Bone marrow (tissue), 2 donors: ENCODE measurements around the gene LRRIQ1.

Experiments used
- DNase-seq, 2 donors: peaks; one replicate each; lab custom pipeline; 2025; lab: John Stamatoyannopoulos, UW

The LRRIQ1 gene

DNA sequence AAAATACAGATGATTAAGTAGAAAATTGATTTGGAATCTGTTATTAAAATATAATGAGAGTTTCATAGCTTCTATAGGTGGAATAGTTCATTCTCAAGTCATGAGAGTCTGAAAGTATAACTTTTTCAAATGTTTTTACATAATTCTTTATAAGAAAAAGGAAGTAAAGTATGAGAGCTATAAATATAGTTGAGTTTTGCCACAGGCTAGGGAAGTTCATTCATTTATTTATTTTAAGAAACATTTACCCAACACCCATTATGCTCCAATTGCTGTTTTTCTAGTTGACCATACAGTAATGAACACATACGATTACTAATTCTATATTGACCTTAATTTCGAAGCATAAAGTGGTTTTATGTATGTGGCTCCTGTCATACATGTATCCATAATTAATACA is 24.8 kb downstream of the LRRIQ1 start:
- DNase-seq, result no peak

DNA sequence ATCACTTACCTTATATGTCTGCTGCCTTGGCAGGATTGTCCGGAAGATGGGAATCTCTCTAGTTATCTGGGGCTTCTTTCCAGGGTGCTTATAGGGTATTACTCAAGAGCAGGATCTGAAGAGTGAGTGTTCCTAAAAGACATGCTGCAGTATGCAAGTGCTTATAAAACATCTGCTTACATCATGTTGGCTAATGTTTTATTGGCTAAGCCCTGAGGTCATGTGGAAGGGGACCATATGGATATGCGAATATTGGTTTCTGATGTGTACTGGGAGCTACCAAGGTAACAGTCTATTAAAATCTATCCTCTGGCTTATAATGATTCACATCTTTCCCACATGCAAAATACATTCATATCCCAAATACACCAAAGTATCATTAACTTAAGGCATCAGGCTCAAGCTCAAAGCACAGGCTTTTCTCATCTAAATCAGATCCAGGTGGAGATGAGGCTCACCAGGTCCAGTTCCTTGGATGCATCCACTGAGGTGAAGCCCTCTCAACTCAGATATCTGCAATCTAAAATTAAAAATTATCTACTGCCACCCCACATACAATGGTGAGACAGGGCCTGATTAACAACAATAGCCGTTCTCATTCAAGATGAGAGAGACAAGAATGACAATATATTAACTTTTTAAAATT is 29.8 kb downstream of the LRRIQ1 start:
- no peak for DNase-seq

DNA sequence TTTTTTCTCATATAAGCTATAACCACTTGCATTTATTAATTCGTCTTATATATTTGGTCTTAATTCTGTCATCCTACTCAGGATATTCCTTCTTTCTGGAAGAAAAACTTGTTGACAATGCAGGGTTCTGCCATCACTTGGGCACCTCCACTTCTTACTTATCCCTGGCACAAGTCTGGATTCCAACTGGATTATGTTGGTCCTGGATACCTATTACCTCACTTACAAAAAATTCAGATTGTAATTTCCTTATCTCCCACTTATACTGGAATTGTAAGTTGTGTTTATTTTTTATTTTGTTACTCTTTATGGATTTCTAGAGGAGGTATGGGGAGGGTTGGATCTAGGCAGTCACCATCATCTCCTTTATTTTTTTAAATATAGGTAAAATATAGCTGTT is 36.7 kb downstream of the LRRIQ1 start:
- no peak for DNase-seq

- peak in 1 of 2 donors; percentile 13 for DNase-seq
These were observed 40.7 kb downstream of the LRRIQ1 start for GRCh38 chr12:85076688-85077430.

- DNase-seq, result no peak
These were observed 48.9 kb downstream of the LRRIQ1 start for GRCh38 chr12:85085066-85085465.

DNA sequence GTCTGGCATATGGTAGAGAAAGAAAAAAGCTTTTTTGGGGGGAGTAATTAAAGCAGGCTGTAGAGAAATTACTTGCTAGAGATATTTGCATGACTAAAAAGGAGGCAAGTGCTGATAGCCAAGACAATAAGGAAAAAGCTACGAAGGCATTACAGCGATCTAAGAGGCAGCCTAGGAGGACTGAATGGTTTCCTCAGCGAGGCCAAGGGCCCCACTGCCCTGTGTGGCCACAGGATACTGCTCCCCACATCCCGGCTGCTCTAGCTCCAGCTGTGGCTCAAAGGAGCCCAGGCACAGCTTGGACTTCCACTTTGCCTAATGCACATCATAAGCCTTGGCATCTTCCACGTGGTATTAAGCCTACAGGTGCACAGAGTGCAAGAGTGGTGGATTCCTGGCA is 53.6 kb downstream of the LRRIQ1 start:
- DNase-seq, result no peak

- DNase-seq, result no peak
These were observed 56.7 kb downstream of the LRRIQ1 start for GRCh38 chr12:85092814-85093370.

DNA sequence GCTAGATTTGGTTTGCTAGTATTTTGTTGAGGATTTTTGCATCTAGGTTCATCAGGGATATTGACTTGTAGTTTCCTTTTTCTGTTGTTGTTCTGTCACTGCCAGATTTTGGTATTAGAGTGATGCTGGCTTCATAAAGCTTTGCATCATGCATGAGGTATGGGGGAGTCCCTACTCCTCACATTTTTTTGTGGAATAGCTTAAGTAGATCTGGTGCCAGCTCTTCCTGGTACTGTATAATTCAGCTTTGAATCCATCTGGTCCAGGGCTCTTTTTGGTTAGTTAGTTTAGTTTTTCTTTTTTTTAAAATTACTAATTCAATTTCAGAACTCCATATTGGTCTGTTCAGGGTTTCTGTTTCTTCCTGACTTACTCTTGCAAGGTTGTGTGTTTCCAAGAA is 59.4 kb downstream of the LRRIQ1 start:
- no peak for DNase-seq

DNA sequence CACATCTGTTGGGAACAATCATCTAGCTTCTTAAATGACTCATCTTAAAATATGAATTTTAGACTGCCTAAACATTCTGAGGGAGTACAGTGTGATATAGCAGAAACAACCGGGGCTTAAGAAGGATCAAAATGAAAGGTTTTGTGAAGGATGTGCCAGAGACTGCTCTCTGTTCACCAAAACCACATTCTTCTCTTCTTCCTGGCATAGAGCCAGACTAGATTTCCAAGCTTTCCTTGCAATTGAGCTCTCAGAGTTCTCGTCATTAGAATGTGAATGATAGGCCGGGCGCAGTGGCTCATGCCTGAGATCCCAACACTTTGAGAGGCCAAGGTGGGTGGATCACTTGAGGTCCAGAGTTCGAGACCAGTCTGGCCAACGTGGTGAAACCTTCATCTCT is 94.5 kb downstream of the LRRIQ1 start:
- no peak for DNase-seq

DNA sequence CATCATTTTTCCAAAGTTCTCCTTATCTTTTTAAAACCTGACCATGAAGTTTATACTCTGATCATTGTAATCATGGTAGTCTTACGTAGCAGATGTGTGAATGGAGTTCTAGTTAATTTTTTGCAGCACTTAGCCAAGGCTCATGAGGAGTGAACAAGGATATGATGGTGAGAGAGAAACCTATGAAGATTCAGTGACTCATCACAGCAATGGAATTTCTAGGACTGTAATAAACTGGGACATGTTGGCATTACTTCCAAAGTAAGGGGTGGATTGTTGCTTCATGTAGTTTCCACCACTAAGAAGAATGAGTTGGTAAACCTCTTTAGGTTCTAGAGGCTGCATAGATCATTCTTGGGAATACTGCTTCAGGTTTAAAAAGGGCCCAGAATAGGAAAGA is 102.7 kb downstream of the LRRIQ1 start:
- DNase-seq, result no peak

DNA sequence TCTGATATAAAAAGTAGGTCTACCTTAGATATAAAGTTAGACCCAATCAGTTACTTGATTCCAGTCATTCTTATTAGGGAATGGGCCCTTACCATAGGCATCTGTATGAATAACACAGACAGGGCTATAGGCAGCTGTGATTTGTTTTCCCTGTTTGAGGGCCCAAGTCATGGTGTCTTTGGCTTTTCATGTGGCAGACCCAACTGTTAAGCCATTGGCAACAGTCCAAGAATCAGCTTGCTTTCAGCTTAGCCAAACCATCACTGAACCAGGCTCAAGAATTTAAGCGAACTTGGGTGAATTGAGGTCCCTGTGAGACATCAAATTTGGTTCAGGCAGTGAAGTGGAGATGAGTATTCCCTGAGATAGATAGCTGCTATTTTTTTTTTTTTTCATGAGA is 111.2 kb downstream of the LRRIQ1 start:
- no peak for DNase-seq

GRCh38 chr12:85152311-85152729 is 116.2 kb downstream of the LRRIQ1 start:
- DNase-seq, result no peak

DNA sequence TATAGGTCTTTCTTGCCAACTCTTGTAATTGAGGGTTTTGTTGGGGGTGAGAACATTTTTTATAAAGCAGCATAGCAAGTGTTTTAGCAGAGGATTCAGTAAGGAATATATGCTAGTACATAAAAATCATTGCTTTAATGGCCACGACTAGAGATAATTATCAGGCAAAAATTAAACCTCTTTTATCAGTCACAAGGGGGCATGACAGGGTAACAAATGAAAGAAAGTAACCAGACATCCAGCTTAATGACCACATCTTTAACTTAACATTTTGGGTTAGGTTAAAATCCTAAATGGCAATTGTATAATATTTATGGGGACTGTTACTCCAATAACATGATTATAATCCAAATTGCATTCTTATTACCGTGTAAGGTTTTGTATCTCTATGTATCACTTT is 119.6 kb downstream of the LRRIQ1 start:
- no peak for DNase-seq

DNA sequence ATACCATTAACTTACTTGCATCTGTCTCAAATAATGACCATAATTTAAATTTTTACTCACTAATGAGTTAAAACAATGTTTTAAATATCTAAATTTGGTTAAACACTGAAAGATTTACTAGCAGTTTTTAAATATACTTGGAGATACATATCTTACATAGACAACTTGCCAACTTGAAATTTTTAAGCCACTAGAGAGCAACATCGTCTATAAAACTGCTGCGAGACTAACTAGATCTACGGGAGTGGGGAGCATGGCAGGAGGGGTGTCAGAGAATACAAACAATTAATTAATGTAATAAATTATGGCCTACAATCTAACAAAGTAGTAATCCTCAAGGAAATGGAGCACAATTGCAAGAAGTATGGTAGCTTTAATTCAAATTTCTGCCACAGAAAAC is 120.4 kb downstream of the LRRIQ1 start:
- DNase-seq, result no peak

- DNase-seq, result no peak
These were observed 121.0 kb downstream of the LRRIQ1 start for GRCh38 chr12:85157035-85157603.

- no peak for DNase-seq
These were observed 127.7 kb downstream of the LRRIQ1 start for GRCh38 chr12:85163752-85164321.

DNA sequence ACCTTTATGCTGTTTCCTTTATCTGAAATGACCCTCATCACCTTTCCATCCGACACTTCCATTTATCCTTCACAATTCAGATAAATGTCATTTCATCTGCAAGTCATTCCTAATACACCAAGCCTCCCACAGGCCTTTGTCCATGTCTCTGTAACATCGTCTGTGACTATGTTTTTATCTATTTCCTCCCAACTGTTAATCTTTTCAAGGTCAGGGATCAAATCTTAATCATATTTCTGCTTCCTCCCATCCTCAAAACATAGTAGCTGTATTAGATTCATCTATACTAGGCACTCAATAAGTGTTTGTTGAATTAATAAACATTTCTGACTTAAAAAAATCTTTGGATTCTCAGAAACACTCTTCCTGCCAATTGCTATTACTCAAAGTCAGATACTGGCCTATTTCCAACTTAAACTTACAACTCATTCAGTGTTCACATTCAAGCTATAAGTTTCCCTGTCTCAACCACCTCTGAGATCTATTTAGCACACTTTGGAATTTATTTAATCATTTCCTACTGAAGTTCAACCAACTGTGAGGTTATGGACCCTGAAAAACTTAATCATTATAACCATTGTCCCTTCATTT is 143.6 kb downstream of the LRRIQ1 start:
- DNase-seq, result no peak

GRCh38 chr12:85182699-85183098 is 146.5 kb downstream of the LRRIQ1 start:
- DNase-seq, result no peak

DNA sequence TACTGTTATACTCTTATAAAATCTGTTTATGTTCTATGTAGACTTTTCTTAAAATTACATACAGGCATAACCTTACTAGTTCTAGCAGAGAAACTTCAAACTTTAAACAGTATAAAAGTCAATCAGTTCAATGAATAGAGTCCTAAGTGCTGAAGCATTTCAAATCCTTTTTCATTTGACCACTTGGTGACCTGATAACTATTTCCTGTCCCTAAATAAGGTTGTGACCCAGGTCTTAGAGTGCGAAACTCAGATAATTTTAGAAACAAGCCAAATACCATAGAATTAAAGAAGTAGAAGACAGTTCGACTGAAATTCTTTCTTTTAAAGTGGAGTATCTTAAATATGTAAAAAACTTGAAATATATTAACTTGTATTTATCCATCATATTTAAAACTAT is 147.7 kb downstream of the LRRIQ1 start:
- DNase-seq, result no peak

DNA sequence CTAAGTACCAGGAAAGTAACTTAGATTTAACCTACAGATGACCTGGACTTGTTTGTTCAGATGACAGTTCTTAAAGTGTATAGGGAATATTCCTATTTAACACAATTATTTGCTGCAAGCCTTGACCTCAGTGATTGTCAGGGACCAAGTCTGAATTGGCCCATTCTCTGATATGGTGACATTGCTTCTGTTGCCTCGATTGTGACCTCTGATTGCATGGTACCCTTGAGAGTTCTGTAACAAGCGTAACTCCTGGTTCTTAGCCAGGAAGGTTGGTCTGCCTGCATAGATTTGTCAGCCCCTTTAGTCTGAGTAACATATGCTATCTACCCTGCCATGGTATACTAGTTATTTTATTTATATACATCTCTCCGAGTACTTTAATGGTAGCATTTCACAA is 150.1 kb downstream of the LRRIQ1 start:
- no peak for DNase-seq

DNA sequence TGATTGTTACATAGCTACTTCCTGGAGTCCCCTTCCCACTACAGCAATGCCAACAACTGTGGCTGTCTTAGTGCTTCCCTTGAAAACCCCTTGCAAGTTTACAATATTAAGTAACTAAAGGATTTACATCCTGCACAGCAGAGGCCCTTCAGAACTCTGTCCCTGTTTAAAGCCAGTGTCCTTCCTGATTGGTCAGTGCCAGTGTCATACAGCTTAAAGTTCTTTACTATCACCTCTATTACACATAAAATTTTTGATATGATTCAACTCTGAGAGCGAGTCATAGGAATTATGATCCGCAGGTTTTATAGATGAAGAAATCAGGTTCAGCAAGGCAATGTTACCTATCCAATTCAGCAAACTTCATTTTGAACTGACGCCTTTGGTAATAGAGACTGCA is 152.5 kb downstream of the LRRIQ1 start:
- no peak for DNase-seq

DNA sequence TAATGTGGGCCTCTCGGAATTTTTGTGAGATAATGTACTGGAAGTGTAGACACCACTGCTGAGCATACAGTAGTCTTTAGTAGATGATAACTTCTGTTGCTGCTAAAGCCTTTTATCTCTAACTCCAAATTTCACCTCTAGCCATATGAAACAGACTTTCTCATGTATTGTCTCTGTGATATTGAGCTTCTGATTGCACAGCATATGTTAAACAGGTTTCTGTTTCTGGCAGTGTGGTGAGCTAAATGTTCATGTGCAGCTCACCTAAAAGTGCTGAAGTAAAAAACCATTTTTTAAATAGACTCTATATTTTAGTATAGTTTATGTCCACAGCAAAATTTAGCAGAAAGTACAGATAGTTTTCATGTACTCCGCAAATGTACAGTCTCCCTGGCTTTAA is 154.6 kb downstream of the LRRIQ1 start:
- no peak for DNase-seq
